Esophagus (tissue), 2 donors: Measurements from ENCODE around the gene IL18R1. TPM values are rescaled to one million over a fixed set of nuclear protein-coding genes. Genes with fewer than 3 reads are reported as not detected.
A peak's percentile ranks its signal among the peaks of the same experiment; 100 is the strongest.

Experiments used
- H3K27ac ChIP-seq, 2 donors: one replicate each; pipeline ENCODE4 v1.5.1; 2013; ENCODE audit warnings: low read depth in 2 of 2, mild to moderate bottlenecking in 2 of 2, inconsistent platforms in 1 of 2, low read length in 1 of 2, moderate library complexity in 1 of 2
- H3K27me3 ChIP-seq, 2 donors: one replicate each; pipeline ENCODE4 v1.6.1; 2013; ENCODE audit warnings: low read length in 2 of 2, control low read depth in 1 of 2, mild to moderate bottlenecking in 1 of 2; ENCODE audit not compliant: insufficient read depth in 2 of 2, control insufficient read depth in 1 of 2
- H3K36me3 ChIP-seq, 2 donors: one replicate each; pipeline ENCODE4 v1.6.1; 2013; ENCODE audit warnings: low read length in 1 of 2; ENCODE audit not compliant: control insufficient read depth in 2 of 2, insufficient read depth in 2 of 2
- H3K4me1 ChIP-seq, 2 donors: one replicate each; pipeline ENCODE4 v1.6.1; 2013; ENCODE audit warnings: low read length in 1 of 2; ENCODE audit not compliant: control insufficient read depth in 2 of 2, insufficient read depth in 2 of 2
- H3K4me3 ChIP-seq, 2 donors: one replicate each; pipeline ENCODE4 v1.5.1; 2013; ENCODE audit warnings: low read length in 2 of 2, mild to moderate bottlenecking in 2 of 2, low read depth in 1 of 2, moderate library complexity in 1 of 2
- H3K9me3 ChIP-seq, 2 donors: one replicate each; pipeline ENCODE4 v1.6.1; 2013; ENCODE audit warnings: mild to moderate bottlenecking in 2 of 2, low read depth in 1 of 2, low read length in 1 of 2, moderate library complexity in 1 of 2; ENCODE audit not compliant: control insufficient read depth in 2 of 2, insufficient read depth in 1 of 2
- WGBS, 2 donors: extraction: QIAGEN DNeasy Blood & Tissue Kit; methylation state at CpG; one replicate each; pipeline ENCODE4 v1.1.7; 2013; 5-methylcytosine and 5-hydroxymethylcytosine counted together
- polyA plus RNA-seq, 2 donors: library from polyadenylated mRNA; stranded (reverse); fragments of 200-250 nt; gene quantifications; one replicate each; pipeline ENCODE4 v1.2.3, GENCODE V29; 2013
- donor health status: healthy with polysubstance abuse.
- donor health status: Bipolar disorder and iron deficiency.

The IL18R1 gene
- polyA plus RNA-seq, 2 donors, result 0.83 to 0.95 TPM

GRCh38 chr2:102342888-102343287 lies 12.7 kb upstream of the IL18R1 start:
- Histone ChIP-seq H3K27ac (no peak overlapping the region), H3K4me1 (no peaks in the 10 kb centered on the region), H3K9me3 (no peaks in the 10 kb centered on the region), H3K36me3 (no peaks in the 10 kb centered on the region), H3K27me3 (no peaks in the 10 kb centered on the region), H3K4me3 (no peak overlapping the region)
- WGBS, 2 donors, result 34 to 40% methylated on average over 3 of the region's 3 CpGs

- no peaks in the 10 kb centered on the region for H3K4me1 ChIP-seq
- H3K27me3 ChIP-seq, result no peaks in the 10 kb centered on the region
- H3K36me3 ChIP-seq, result no peaks in the 10 kb centered on the region
- no peak overlapping the region for H3K4me3 ChIP-seq
- 88 to 93% methylated on average over 3 of the region's 3 CpGs for WGBS, 2 donors
- H3K9me3 ChIP-seq, result no peaks in the 10 kb centered on the region
- no peak overlapping the region for H3K27ac ChIP-seq
Observed at GRCh38 chr2:102344397-102344796, 11.2 kb upstream of the IL18R1 start.

GRCh38 chr2:102345329-102345920 lies 10.2 kb upstream of the IL18R1 start:
- 81 to 82% methylated on average over 4 of the region's 4 CpGs for WGBS, 2 donors

GRCh38 chr2:102346381-102347130 lies 9.0 kb upstream of the IL18R1 start:
- H3K36me3 ChIP-seq, result no peaks in the 10 kb centered on the region
- no peaks in the 10 kb centered on the region for H3K27me3 ChIP-seq
- no peak overlapping the region for H3K4me3 ChIP-seq
- H3K9me3 ChIP-seq, result no peaks in the 10 kb centered on the region
- no peak overlapping the region for H3K27ac ChIP-seq
- no peaks in the 10 kb centered on the region for H3K4me1 ChIP-seq
- 83 to 87% methylated on average over 7 of the region's 7 CpGs for WGBS, 2 donors

More at GRCh38 chr2:102345329-102345920, 10.2 kb upstream of the IL18R1 start:
- no peaks in the 10 kb centered on the region for H3K4me1 ChIP-seq
- no peaks in the 10 kb centered on the region for H3K36me3 ChIP-seq
- H3K27ac ChIP-seq, result no peak overlapping the region
- no peaks in the 10 kb centered on the region for H3K27me3 ChIP-seq
- no peak overlapping the region for H3K4me3 ChIP-seq
- no peaks in the 10 kb centered on the region for H3K9me3 ChIP-seq

GRCh38 chr2:102350137-102350793 lies 5.3 kb upstream of the IL18R1 start:
- Histone ChIP-seq H3K27me3 (no peaks in the 10 kb centered on the region), H3K9me3 (no peaks in the 10 kb centered on the region), H3K27ac (no peak overlapping the region), H3K36me3 (no peaks in the 10 kb centered on the region), H3K4me3 (no peak overlapping the region), H3K4me1 (no peaks in the 10 kb centered on the region)
- WGBS, 2 donors, result 29 to 44% methylated on average over 1 of the region's 1 CpG

- Histone ChIP-seq H3K27me3 (no peaks in the 10 kb centered on the region), H3K9me3 (no peaks in the 10 kb centered on the region), H3K27ac (peak overlapping the region; percentile 3 to 59), H3K4me3 (peak overlapping the region; percentile 51 to 68), H3K36me3 (no peaks in the 10 kb centered on the region), H3K4me1 (no peaks in the 10 kb centered on the region)
- 7 to 8% methylated on average over 7 of the region's 7 CpGs for WGBS, 2 donors
Observed at GRCh38 chr2:102356381-102356712, 751 bp downstream of the IL18R1 start.

- Histone ChIP-seq H3K9me3 (no peaks in the 10 kb centered on the region), H3K27ac (no peak overlapping the region), H3K36me3 (no peaks in the 10 kb centered on the region), H3K4me3 (no peak overlapping the region), H3K4me1 (no peaks in the 10 kb centered on the region), H3K27me3 (no peaks in the 10 kb centered on the region)
- WGBS, 2 donors, result 73 to 77% methylated on average over 2 of the region's 2 CpGs
Observed at GRCh38 chr2:102356741-102357140, 1.1 kb downstream of the IL18R1 start.

GRCh38 chr2:102357937-102358336 lies 2.3 kb downstream of the IL18R1 start:
- Histone ChIP-seq H3K9me3 (no peaks in the 10 kb centered on the region), H3K4me1 (no peaks in the 10 kb centered on the region), H3K4me3 (no peak overlapping the region), H3K27ac (peak overlapping the region in 1 of 2 donors; percentile 21), H3K36me3 (no peaks in the 10 kb centered on the region), H3K27me3 (no peaks in the 10 kb centered on the region)
- 48 to 62% methylated on average over 2 of the region's 2 CpGs for WGBS, 2 donors

GRCh38 chr2:102358496-102358895 lies 2.9 kb downstream of the IL18R1 start:
- 87 to 90% methylated on average over 8 of the region's 8 CpGs for WGBS, 2 donors
- Histone ChIP-seq H3K4me3 (no peak overlapping the region), H3K27ac (no peak overlapping the region), H3K36me3 (no peaks in the 10 kb centered on the region), H3K27me3 (no peaks in the 10 kb centered on the region), H3K4me1 (no peaks in the 10 kb centered on the region), H3K9me3 (peaks cover 0 to under 1% of the 10 kb centered on the region in 2 donors)
